Ovary (tissue), 3 donors: ENCODE measurements around the gene LVRN.

Experiments
- POLR2A ChIP-seq: fragments of 450-650 bp; IDR thresholded peaks from one replicate; pipeline ENCODE4 v1.6.1; 2017; ENCODE audit warnings: antibody characterized with exemption, mild to moderate bottlenecking, moderate library complexity
- TF ChIP-seq, protein P1 (sequence below), 3 donors: fragments of 450-650 bp in 2 of 3; fragments of 200-600 bp in 1 of 3; IDR thresholded peaks; one replicate each; pipeline versions ENCODE4 v1.5.1 to v1.8.0; 2016 to 2022; ENCODE audit warnings: antibody characterized with exemption in 3 of 3, mild to moderate bottlenecking in 1 of 3
- donor health status: DM: no; HTN: no; CAD: no.

DNA sequence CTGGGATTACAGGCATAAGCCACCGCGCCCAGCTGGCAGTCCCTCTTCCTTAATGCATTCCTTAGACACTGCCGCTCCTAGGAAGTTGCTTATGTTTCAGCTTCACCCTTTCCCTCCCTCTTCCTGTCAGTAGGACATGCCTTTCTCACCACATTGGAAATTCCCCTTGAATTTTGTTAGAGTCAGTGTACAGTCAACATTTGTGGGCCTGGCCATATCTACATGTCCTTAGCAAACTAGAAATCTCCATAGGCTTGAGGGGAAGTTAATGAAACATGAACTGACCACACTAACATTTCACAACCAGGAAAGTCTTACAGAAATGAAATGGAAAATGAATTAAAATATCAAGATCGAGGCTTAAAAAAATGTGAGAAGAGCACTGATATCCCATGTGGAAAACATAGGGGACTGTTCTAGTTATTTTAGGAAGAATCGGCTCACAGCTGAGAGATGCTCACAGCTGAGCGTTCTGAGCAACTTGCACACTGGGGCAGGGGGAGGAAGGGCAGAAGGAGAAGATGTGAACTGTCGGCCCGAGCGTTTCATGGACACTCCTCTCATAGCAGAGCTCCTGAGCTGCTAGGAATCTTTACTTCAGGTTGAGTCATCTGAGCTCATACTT is 21.1 kb upstream of the LVRN start:
- TF ChIP-seq, protein P1, sequence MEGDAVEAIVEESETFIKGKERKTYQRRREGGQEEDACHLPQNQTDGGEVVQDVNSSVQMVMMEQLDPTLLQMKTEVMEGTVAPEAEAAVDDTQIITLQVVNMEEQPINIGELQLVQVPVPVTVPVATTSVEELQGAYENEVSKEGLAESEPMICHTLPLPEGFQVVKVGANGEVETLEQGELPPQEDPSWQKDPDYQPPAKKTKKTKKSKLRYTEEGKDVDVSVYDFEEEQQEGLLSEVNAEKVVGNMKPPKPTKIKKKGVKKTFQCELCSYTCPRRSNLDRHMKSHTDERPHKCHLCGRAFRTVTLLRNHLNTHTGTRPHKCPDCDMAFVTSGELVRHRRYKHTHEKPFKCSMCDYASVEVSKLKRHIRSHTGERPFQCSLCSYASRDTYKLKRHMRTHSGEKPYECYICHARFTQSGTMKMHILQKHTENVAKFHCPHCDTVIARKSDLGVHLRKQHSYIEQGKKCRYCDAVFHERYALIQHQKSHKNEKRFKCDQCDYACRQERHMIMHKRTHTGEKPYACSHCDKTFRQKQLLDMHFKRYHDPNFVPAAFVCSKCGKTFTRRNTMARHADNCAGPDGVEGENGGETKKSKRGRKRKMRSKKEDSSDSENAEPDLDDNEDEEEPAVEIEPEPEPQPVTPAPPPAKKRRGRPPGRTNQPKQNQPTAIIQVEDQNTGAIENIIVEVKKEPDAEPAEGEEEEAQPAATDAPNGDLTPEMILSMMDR (IDR thresholded peaks at IDR 0.05): no peak
- no peak for TF ChIP-seq POLR2A
